ENCODE data around the gene VN1R4.
"Not testable (repeated sequence)": the region's sequence is repeated elsewhere in the genome, so short reads cannot be mapped to it uniquely, and the experiment has no call there.

The VN1R4 gene

GRCh38 chr19:53267623-53268022 is at the start of gene VN1R4:
VN1R4 (minus strand) TSS chr19:53267723; CDS start chr19:53267665, 58 bp downstream.
- not testable (repeated sequence) for DNase-seq

- DNase-seq = no peak
Measured at GRCh38 chr19:53311897-53312296, 44.4 kb upstream of the VN1R4 start.

GRCh38 chr19:53311044-53311443 is 43.5 kb upstream of the VN1R4 start:
- no peak for DNase-seq

DNA sequence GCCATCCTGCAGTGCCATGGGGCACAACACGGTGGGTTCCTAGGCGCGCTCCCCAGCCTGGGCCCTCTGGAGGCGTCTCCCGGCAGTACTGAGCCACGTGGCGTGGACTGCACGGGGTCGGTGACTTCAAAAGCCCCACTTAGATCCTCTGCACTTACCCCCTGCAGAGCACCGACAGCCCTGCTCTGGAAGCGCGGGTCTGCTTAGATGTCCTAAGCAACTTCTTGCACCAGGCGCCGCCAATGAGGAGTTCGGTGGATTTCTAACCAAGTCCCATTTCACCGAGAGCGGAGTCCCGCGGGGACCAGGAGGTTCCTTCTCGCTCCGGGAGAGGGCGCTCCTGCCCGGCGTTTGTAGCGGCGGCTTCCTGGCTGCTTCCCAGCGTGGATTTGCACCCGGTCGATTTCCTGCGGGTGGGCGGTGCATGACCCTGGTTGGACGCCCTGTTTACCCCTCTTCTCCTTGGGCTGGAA is 40.9 kb upstream of the VN1R4 start:
- no peak for DNase-seq

- DNase-seq = not testable (repeated sequence)
Measured at GRCh38 chr19:53301341-53301740, 33.8 kb upstream of the VN1R4 start.

GRCh38 chr19:53294786-53295441 is 27.4 kb upstream of the VN1R4 start:
- DNase-seq = no peak

GRCh38 chr19:53290758-53291549 is 23.4 kb upstream of the VN1R4 start:
- no peak for DNase-seq

DNA sequence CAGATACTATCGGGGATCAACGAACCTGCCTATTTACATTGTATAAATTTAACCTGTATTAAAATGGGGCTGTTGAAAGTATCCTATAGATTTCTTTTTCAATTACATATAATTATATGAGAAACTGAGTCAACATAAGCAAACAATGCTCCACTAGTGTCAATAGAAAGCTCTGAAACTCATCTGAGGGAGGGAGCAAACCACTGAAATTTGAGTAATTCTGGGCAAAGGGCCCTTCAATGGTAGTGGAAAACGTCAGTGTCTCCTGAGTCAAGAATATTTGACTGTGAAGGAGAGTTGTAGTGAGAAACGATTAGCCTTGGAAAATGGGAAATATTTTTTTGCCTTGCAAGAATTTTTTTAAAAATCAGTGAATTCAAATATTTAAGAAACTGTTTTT is 17.6 kb upstream of the VN1R4 start:
- no peak for DNase-seq

DNA sequence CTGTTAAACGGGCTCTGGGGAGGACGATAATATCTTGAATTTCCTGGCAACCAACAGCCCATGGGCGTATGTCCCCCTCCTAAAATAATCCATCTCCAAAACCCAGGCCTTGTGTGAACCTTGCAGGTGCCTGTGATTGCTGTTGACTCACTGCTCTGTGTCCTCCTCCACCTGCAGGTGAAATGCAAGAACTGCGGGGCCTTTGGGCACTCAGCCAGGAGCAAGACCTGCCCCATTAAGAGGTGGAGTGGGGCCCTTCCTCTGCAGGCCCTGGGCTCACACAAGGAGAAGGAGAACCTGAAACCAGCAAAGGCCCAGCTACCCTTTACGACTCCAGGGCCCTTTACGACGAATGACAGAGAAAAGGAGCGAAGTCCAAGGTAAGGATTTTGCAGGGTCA is 14.4 kb upstream of the VN1R4 start:
- DNase-seq = not testable (repeated sequence)

DNA sequence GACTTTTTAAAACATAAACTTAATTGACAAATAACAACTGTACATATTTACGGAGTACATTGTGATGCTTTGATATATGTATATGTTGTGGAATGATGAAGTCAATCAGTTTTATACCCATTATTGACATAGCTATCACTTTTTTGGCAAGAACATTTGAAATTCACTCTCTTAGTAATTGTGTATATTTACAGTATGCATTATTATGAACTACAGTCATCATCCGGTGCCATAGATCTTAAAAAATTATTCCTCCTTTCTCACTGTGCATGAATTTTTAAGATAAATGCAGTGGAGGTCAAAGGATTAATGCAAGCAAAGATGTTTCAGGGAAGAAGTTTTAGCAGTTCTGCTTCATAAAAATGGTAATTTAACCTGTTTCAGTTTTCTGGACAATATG is 8.0 kb upstream of the VN1R4 start:
- DNase-seq = no peak

DNA sequence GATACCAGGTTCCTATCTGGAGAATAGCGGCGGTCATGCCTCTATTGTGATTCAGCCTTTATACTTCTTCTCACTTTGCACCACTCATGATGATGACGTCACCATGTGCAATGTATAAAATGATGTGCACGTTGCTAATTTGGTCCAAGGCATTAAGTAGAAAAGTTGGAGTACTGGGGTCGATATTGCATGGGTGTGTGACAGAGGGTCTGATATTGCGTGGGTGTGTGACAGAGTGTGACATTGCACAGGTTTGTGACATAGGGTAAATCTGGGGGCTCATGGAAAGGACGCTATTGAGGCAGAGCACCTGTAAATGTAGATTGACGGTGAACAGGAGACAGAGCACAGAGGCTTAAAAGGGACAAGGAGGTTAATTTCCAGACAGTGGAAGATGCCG is 4.5 kb upstream of the VN1R4 start:
- DNase-seq = no peak

- DNase-seq = not testable (repeated sequence)
Measured at GRCh38 chr19:53269861-53270260, 2.3 kb upstream of the VN1R4 start.

DNA sequence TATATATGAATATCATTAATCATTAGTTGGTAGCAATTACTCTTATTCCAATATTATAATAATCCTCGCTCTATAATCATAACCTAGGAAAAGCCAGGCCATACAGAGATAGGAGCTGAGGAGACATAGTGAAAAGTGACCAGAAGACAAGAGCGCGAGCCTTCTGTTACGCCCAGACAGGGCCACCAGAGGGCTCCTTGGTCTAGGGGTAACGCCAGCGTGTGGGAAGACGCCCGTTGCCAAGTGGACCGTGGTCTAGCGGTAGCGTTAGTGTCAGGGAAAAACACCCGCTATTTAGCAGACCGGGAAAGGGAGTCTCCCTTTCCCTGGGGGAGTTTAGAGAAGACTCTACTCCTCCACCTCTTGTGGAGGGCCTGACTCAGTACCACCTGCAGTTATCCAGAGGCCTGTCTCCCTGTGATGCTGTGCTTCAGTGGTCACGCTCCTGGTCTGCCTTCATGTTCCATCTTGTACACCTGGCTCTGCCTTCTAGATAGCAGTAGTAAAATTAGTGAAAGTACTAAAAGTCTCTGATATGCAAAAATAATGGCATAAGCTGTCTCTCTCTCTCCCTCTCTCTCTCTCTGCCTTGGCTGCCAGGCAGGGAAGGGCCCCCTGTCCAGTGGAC is 9.7 kb downstream of the VN1R4 start, which contains the start of gene VN1R2:
Gene VN1R2, plus strand, starts transcription at position 578 of the 628 bp plus-strand sequence. CDS start 84 bp downstream, outside the sequence.
- DNase-seq = not testable (repeated sequence)

GRCh38 chr19:53254411-53255341 is 12.8 kb downstream of the VN1R4 start, which contains the start of gene ZNF677:
ZNF677 (minus strand) TSS chr19:53254873; CDS start chr19:53251550, 3,323 bp downstream.
- no peak for DNase-seq

DNA sequence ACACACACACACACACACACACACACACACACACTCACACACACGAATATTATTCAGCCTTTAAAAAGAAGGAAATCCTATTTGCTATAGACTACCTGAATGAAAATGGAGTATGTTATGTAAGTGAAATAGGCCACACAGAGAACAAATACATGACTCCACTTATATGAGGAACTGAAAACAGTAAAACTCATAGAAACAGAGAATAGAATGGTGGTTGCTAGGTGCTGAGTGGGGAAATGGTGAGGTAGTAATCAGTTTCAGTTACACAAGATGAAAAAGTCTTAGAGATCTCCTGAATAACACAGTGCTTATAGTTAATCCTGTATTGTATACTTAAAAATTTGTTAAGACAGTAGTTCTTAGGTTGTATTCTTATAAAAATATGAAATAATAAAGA is 21.0 kb downstream of the VN1R4 start:
- DNase-seq = no peak

GRCh38 chr19:53237114-53237777 is 30.3 kb downstream of the VN1R4 start:
- DNase-seq = no peak

GRCh38 chr19:53224606-53225005 is 42.9 kb downstream of the VN1R4 start:
- DNase-seq = no peak

DNA sequence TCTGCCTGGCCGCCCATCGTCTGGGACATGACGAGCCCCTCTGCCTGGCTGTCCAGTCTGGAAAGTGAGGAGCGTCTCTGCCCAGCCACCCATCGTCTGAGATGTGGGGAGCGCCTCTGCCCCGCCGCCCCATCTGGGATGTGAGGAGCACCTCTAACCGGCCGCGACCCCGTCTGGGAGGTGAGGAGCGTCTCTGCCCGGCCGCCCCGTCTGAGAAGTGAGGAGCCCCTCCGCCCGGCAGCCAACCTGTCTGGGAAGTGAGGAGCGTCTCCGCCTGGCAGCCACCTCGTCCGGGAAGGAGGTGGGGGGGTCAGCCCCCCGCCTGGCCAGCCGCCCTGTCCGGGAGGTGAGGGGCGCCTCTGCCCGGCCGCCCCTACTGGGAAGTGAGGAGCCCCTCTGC is 44.8 kb downstream of the VN1R4 start:
- not testable (repeated sequence) for DNase-seq
